Measurements from ENCODE around the gene MLLT10.

Gene MLLT10

GRCh38 chr10:21791276-21791675 lies 257.2 kb downstream of the MLLT10 start:
- H3K36me3 ChIP-seq (ENCODE audit: low read depth): 0 out of 2 replicates have a peak, but pooled peaks cover 3% of the 10 kb centered on the region
- DNase-seq (ENCODE audit: low spot score): no peak
- no peak overlapping the region for H3K27ac ChIP-seq (ENCODE audit: poor library complexity, severe bottlenecking)
- ATAC-seq (ENCODE audit: low read depth): no peak
- no peak for TF ChIP-seq CTCF (IDR thresholded peaks at IDR 0.05; ENCODE audit: poor library complexity, severe bottlenecking)
- no peak overlapping the region for H3K4me3 ChIP-seq (ENCODE audit: severe bottlenecking)
- H3K4me1 ChIP-seq (ENCODE audit: insufficient read depth, poor library complexity, severe bottlenecking): no peaks in the 10 kb centered on the region
- H3K9me3 ChIP-seq (ENCODE audit: severe bottlenecking): no peaks in the 10 kb centered on the region
- no peaks in the 10 kb centered on the region for H3K27me3 ChIP-seq (ENCODE audit: insufficient read depth, poor library complexity, severe bottlenecking)

Measured in RWPE2 (cell line).